GM19099 (cell line): Measurements from ENCODE around the gene IQSEC3.

ENCODE experiments used
- POLR2A ChIP-seq: IDR thresholded peaks from 3 replicates; pipeline ENCODE4 v1.6.1; 2011; ENCODE audit warnings: low read depth; ENCODE audit not compliant: insufficient read length; ENCODE audit errors: extremely low read depth

The IQSEC3 gene

GRCh38 chr12:128079-128478 is 61.5 kb downstream of the IQSEC3 start:
- TF ChIP-seq POLR2A: no peak

- no peak for TF ChIP-seq POLR2A
These were observed 62.4 kb downstream of the IQSEC3 start for GRCh38 chr12:129001-129400.

GRCh38 chr12:130519-130918 is 64.0 kb downstream of the IQSEC3 start:
- TF ChIP-seq POLR2A: no peak

GRCh38 chr12:131008-131407 is 64.4 kb downstream of the IQSEC3 start:
- TF ChIP-seq POLR2A: no peak

GRCh38 chr12:131732-132495 is 65.3 kb downstream of the IQSEC3 start:
- TF ChIP-seq POLR2A: no peak

GRCh38 chr12:135138-135537 is 68.6 kb downstream of the IQSEC3 start:
- no peak for TF ChIP-seq POLR2A

- no peak for TF ChIP-seq POLR2A
These were observed 71.8 kb downstream of the IQSEC3 start for GRCh38 chr12:138171-138897.

- no peak for TF ChIP-seq POLR2A
These were observed 72.4 kb downstream of the IQSEC3 start for GRCh38 chr12:138898-139534.

- no peak for TF ChIP-seq POLR2A
These were observed 73.0 kb downstream of the IQSEC3 start for GRCh38 chr12:139585-139984.

GRCh38 chr12:140162-140561 is 73.6 kb downstream of the IQSEC3 start:
- TF ChIP-seq POLR2A: no peak

- no peak for TF ChIP-seq POLR2A
These were observed 77.5 kb downstream of the IQSEC3 start for GRCh38 chr12:143964-144649.

- no peak for TF ChIP-seq POLR2A
These were observed 78.2 kb downstream of the IQSEC3 start for GRCh38 chr12:144650-145284.

- TF ChIP-seq POLR2A: no peak
These were observed 78.9 kb downstream of the IQSEC3 start for GRCh38 chr12:145369-145960.

- no peak for TF ChIP-seq POLR2A
These were observed 80.7 kb downstream of the IQSEC3 start for GRCh38 chr12:147242-147641.
